Cortex of kidney (tissue), 1 donor: ENCODE results near the gene RUVBL1.
A peak's percentile ranks its signal among the peaks of the same experiment; 100 is the strongest.
"Not testable (repeated sequence)": the region's sequence is repeated elsewhere in the genome, so short reads cannot be mapped to it uniquely, and the experiment has no call there.

Source experiments
- DNase-seq: peaks from one replicate; lab custom pipeline; 2025; lab: John Stamatoyannopoulos, UW

Gene RUVBL1

GRCh38 chr3:128123538-128124368, at the start of gene RUVBL1:
RUVBL1 (minus strand) TSS chr3:128123812; CDS start chr3:128123724, 88 bp downstream.
- peak; percentile 62 for DNase-seq

- no peak for DNase-seq
These were observed 49.6 kb upstream of the RUVBL1 start for GRCh38 chr3:128173200-128173599.

GRCh38 chr3:128170866-128171516, 47.4 kb upstream of the RUVBL1 start:
- DNase-seq, result no peak

GRCh38 chr3:128168836-128169235, 45.2 kb upstream of the RUVBL1 start:
- no peak for DNase-seq

GRCh38 chr3:128167973-128168674, 44.5 kb upstream of the RUVBL1 start:
- DNase-seq, result no peak

GRCh38 chr3:128167646-128167972, 44.0 kb upstream of the RUVBL1 start:
- DNase-seq, result no peak

GRCh38 chr3:128166971-128167453, 43.4 kb upstream of the RUVBL1 start:
- DNase-seq, result no peak

GRCh38 chr3:128163432-128163831, 39.8 kb upstream of the RUVBL1 start:
- no peak for DNase-seq

GRCh38 chr3:128160661-128161060, 37.0 kb upstream of the RUVBL1 start:
- DNase-seq, result no peak

GRCh38 chr3:128155616-128156360, 32.2 kb upstream of the RUVBL1 start:
- DNase-seq, result no peak

GRCh38 chr3:128154354-128154753, 30.7 kb upstream of the RUVBL1 start:
- not testable (repeated sequence) for DNase-seq

GRCh38 chr3:128153156-128154041, 29.8 kb upstream of the RUVBL1 start, which contains the start of gene EEFSEC:
EEFSEC (plus strand) TSS chr3:128153481; CDS start chr3:128153508, 27 bp downstream.
- no peak for DNase-seq

GRCh38 chr3:128152419-128153155, 29.0 kb upstream of the RUVBL1 start:
- DNase-seq, result no peak

- no peak for DNase-seq
These were observed 28.2 kb upstream of the RUVBL1 start for GRCh38 chr3:128151758-128152274.

GRCh38 chr3:128149650-128150049, 26.0 kb upstream of the RUVBL1 start:
- DNase-seq, result no peak

GRCh38 chr3:128146201-128146600, 22.6 kb upstream of the RUVBL1 start:
- no peak for DNase-seq

- no peak for DNase-seq
These were observed 21.7 kb upstream of the RUVBL1 start for GRCh38 chr3:128145279-128145678.

GRCh38 chr3:128144512-128145187, 21.0 kb upstream of the RUVBL1 start:
- no peak for DNase-seq

- no peak for DNase-seq
These were observed 19.9 kb upstream of the RUVBL1 start for GRCh38 chr3:128143496-128143895.
